Fibroblast of lung (primary cell): ENCODE measurements around the gene TOX2. TPM values are rescaled to one million over a fixed set of nuclear protein-coding genes. Genes with fewer than 3 reads are reported as not detected.
A peak's percentile ranks its signal among the peaks of the same experiment; 100 is the strongest.

Experiments
- DNase-seq, 2 donors: peaks; one replicate each; pipeline versions ENCODE4 v3.0.0 to v3.0.0-alpha.2; 2010; ENCODE audit warnings: low read depth in 2 of 2
- H2AFZ ChIP-seq: 2 replicates; pipeline ENCODE4 v1.5.1; 2012; ENCODE audit warnings: low read length, control low read depth, inconsistent platforms
- H3K27ac ChIP-seq: 2 replicates; pipeline ENCODE4 v1.5.1; 2011; ENCODE audit warnings: low read length, control low read depth; ENCODE audit not compliant: insufficient read depth
- H3K27me3 ChIP-seq: 2 replicates; pipeline ENCODE4 v1.5.1; 2011; ENCODE audit warnings: mild to moderate bottlenecking, low read length; ENCODE audit not compliant: control insufficient read depth, insufficient read depth
- H3K36me3 ChIP-seq: 2 replicates; pipeline ENCODE4 v1.5.1; 2011; ENCODE audit warnings: low read length; ENCODE audit not compliant: control insufficient read depth, insufficient read depth
- H3K4me1 ChIP-seq: 2 replicates; pipeline ENCODE4 v1.5.1; 2011; ENCODE audit warnings: low read length; ENCODE audit not compliant: control insufficient read depth, insufficient read depth; ENCODE audit errors: extremely low read depth
- H3K4me2 ChIP-seq: 2 replicates; pipeline ENCODE4 v1.5.1; 2011; ENCODE audit warnings: low read length, control low read depth; ENCODE audit not compliant: insufficient read depth; ENCODE audit errors: extremely low read depth
- H3K4me3 ChIP-seq, 4 experiments: fragments of 200-600 bp in 1 of 4; sonication (generic) in 1 of 4; replicated peaks in 1 of 4; 2 replicates each; pipeline ENCODE4 v1.5.1; 2011 to 2016; ENCODE audit warnings: low read length in 4 of 4, low read depth in 3 of 4, mild to moderate bottlenecking in 3 of 4, control low read depth in 2 of 4, inconsistent platforms in 1 of 4, mixed read lengths in 1 of 4; ENCODE audit not compliant: insufficient read depth in 1 of 4; ENCODE audit errors: control extremely low read depth in 1 of 4
- H3K79me2 ChIP-seq: 2 replicates; pipeline ENCODE4 v1.5.1; 2012; ENCODE audit warnings: mild to moderate bottlenecking, low read length, inconsistent platforms; ENCODE audit not compliant: control insufficient read depth, insufficient read depth
- H3K9ac ChIP-seq: 2 replicates; pipeline ENCODE4 v1.5.1; 2011; ENCODE audit warnings: mild to moderate bottlenecking, low read length, control low read depth; ENCODE audit not compliant: insufficient read depth
- H3K9me3 ChIP-seq: 2 replicates; pipeline ENCODE4 v1.5.1; 2012; ENCODE audit warnings: low read depth, low read length; ENCODE audit not compliant: control insufficient read depth, insufficient read depth
- H4K20me1 ChIP-seq: 2 replicates; pipeline ENCODE4 v1.5.1; 2011; ENCODE audit warnings: low read length; ENCODE audit not compliant: control insufficient read depth, insufficient read depth; ENCODE audit errors: extremely low read depth
- EZH2 ChIP-seq: IDR thresholded peaks from 2 replicates; pipeline ENCODE4 v1.5.1; 2012; ENCODE audit warnings: low read length, control low read depth, mild to moderate bottlenecking; ENCODE audit errors: missing control alignments
- polyA plus RNA-seq, 2 donors: library from polyadenylated mRNA; depleted of rRNA in 1 of 2; stranded (reverse) in 1 of 2; unstranded in 1 of 2; fragments of >200 nt; gene quantifications; 2 replicates each; pipeline ENCODE4 v1.2.1, GENCODE V29; 2011 to 2012; ENCODE audit warnings: missing spikeins in 1 of 2
- total RNA-seq: library from RNA; depleted of rRNA; stranded (reverse); fragments of >200 nt; gene quantifications from 2 replicates; pipeline ENCODE4 v1.2.1, GENCODE V29; 2014
- TF ChIP-seq, protein P1 (sequence below), 2 donors: IDR thresholded peaks in 1 of 2; conservative IDR thresholded peaks in 1 of 2; 1 replicate in 1 of 2; 2 replicates in 1 of 2; pipeline ENCODE4 v1.5.1; 2011 to 2012; ENCODE audit warnings: low read length in 2 of 2, control low read depth in 1 of 2, inconsistent platforms in 1 of 2, low read depth in 1 of 2, mild to moderate bottlenecking in 1 of 2

TOX2 gene
- total and polyA plus RNA-seq, 2 donors (not counting 1 experiment from before 2014, with no cell fraction given): 5.9 to 9.6 TPM

DNA sequence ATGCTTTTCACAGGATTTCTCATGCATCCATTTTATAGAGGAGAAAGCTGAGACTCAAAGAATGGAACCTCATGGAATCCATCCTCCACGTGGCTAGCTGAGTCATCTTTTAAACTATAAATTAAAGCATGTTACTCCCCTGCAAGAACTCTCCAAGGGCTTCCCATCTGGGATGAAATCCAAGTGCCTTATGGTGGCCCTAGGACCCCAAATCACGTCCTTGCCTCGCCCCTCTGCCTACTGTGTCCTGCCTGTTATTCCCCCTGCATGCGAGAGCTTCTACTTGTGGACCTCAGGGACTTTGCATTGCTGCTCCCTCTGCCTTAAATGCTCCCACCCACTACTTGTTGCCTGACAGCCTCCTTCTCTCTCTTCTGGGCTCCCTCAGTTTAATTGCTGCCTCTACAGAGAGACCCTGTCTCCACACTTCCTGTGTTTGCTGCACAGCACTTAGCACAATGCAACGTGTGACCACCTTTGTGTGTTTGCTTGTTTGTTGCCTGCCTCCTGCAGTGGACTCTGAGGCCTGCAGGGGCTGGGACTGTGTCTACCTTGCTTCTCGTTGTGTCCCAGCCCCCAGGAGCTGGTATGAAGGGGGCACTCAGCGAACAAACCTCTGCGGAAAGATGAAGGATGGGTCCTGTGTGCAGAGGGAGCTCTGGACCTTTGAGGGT is 39.4 kb downstream of the TOX2 start:
- Histone ChIP-seq H3K9me3 (no peaks in the 10 kb centered on the region), H3K9ac (no peak overlapping the region), H2AFZ (no peak overlapping the region), H3K36me3 (no peaks in the 10 kb centered on the region), H3K27me3 (no peaks in the 10 kb centered on the region), H3K27ac (peak overlapping the region; percentile 90), H3K4me2 (no peak overlapping the region), H3K4me1 (peaks cover 37% of the 10 kb centered on the region), H3K79me2 (peaks cover 24% of the 10 kb centered on the region), H3K4me3 (no peak overlapping the region), H4K20me1 (no peaks in the 10 kb centered on the region)
- DNase-seq: no peak
- TF ChIP-seq, protein P1, sequence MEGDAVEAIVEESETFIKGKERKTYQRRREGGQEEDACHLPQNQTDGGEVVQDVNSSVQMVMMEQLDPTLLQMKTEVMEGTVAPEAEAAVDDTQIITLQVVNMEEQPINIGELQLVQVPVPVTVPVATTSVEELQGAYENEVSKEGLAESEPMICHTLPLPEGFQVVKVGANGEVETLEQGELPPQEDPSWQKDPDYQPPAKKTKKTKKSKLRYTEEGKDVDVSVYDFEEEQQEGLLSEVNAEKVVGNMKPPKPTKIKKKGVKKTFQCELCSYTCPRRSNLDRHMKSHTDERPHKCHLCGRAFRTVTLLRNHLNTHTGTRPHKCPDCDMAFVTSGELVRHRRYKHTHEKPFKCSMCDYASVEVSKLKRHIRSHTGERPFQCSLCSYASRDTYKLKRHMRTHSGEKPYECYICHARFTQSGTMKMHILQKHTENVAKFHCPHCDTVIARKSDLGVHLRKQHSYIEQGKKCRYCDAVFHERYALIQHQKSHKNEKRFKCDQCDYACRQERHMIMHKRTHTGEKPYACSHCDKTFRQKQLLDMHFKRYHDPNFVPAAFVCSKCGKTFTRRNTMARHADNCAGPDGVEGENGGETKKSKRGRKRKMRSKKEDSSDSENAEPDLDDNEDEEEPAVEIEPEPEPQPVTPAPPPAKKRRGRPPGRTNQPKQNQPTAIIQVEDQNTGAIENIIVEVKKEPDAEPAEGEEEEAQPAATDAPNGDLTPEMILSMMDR (conservative IDR thresholded peaks at IDR 0.05 in 1 of 2, IDR thresholded peaks at IDR 0.05 in 1 of 2; ENCODE audit: low read depth in 1 of 2, low read length in 2 of 2): peak in 1 of 2 donors; percentile 6
- no peak for TF ChIP-seq EZH2

GRCh38 chr20:43954704-43955061 is 40.0 kb downstream of the TOX2 start:
- no peak for DNase-seq
- peak overlapping the region; percentile 66 for H3K4me2 ChIP-seq

GRCh38 chr20:43955062-43955749 is 40.6 kb downstream of the TOX2 start:
- H3K9ac ChIP-seq: peak overlapping the region; percentile 40
- peak; percentile 93 to 94 for DNase-seq
- H3K9me3 ChIP-seq: no peaks in the 10 kb centered on the region
- H3K4me3 ChIP-seq: no peak overlapping the region
- H3K79me2 ChIP-seq: peaks cover 25% of the 10 kb centered on the region
- H3K27me3 ChIP-seq: no peaks in the 10 kb centered on the region
- no peak overlapping the region for H2AFZ ChIP-seq
- H3K4me2 ChIP-seq: peak overlapping the region; percentile 66
- no peaks in the 10 kb centered on the region for H4K20me1 ChIP-seq
- TF ChIP-seq EZH2: no peak
- TF ChIP-seq, protein P1 (conservative IDR thresholded peaks at IDR 0.05 in 1 of 2, IDR thresholded peaks at IDR 0.05 in 1 of 2; ENCODE audit: low read depth in 1 of 2, low read length in 2 of 2): no peak
- H3K4me1 ChIP-seq: peaks cover 45% of the 10 kb centered on the region
- no peaks in the 10 kb centered on the region for H3K36me3 ChIP-seq
- H3K27ac ChIP-seq: peak overlapping the region; percentile 90

More at GRCh38 chr20:43954704-43955061, 40.0 kb downstream of the TOX2 start:
- H3K4me1 ChIP-seq: peaks cover 42% of the 10 kb centered on the region
- no peak overlapping the region for H3K9ac ChIP-seq
- no peak overlapping the region for H2AFZ ChIP-seq
- no peaks in the 10 kb centered on the region for H3K27me3 ChIP-seq
- peaks cover 22% of the 10 kb centered on the region for H3K79me2 ChIP-seq
- no peaks in the 10 kb centered on the region for H3K36me3 ChIP-seq
- H4K20me1 ChIP-seq: no peaks in the 10 kb centered on the region
- no peaks in the 10 kb centered on the region for H3K9me3 ChIP-seq
- peak overlapping the region; percentile 90 for H3K27ac ChIP-seq
- no peak overlapping the region for H3K4me3 ChIP-seq
- TF ChIP-seq EZH2: no peak
- TF ChIP-seq, protein P1 (conservative IDR thresholded peaks at IDR 0.05 in 1 of 2, IDR thresholded peaks at IDR 0.05 in 1 of 2; ENCODE audit: low read depth in 1 of 2, low read length in 2 of 2): no peak
